Stimulated activated CD4-positive, alpha-beta T cell treated with anti-CD3 and anti-CD28 coated beads, Interleukin-4, amount 100 ng/mL, for 4 hours (primary cell): ENCODE results near the gene TACC3.
"Not testable (repeated sequence)": the region's sequence is repeated elsewhere in the genome, so short reads cannot be mapped to it uniquely, and the experiment has no call there.

Source experiments
- DNase-seq, 2 experiments: peaks; one replicate each; pipeline ENCODE4 v3.0.0-alpha.2; 2020

TACC3 gene

GRCh38 chr4:1721003-1721665 lies at the start of gene TACC3, which contains the start of gene TMEM129:
Gene TACC3, plus strand, starts transcription at chr4:1721521. Its CDS starts 1,901 bp downstream, at chr4:1723422.
Gene TMEM129, minus strand, starts transcription at chr4:1721323. Its CDS starts 486 bp downstream, at chr4:1720837.
- DNase-seq: peak; percentile 90 to 95

GRCh38 chr4:1673671-1674070 lies 47.6 kb upstream of the TACC3 start:
- DNase-seq: no peak

GRCh38 chr4:1674682-1675081 lies 46.6 kb upstream of the TACC3 start:
- DNase-seq: no peak

- DNase-seq: no peak
Measured at GRCh38 chr4:1675136-1675801, 46.1 kb upstream of the TACC3 start.

- no peak for DNase-seq
Measured at GRCh38 chr4:1675802-1676137, 45.6 kb upstream of the TACC3 start.

- DNase-seq: no peak
Measured at GRCh38 chr4:1676605-1677525, 44.5 kb upstream of the TACC3 start.

- DNase-seq: no peak
Measured at GRCh38 chr4:1678244-1678643, 43.1 kb upstream of the TACC3 start.

GRCh38 chr4:1682860-1683259 lies 38.5 kb upstream of the TACC3 start:
- DNase-seq: no peak

GRCh38 chr4:1683261-1683735 lies 38.0 kb upstream of the TACC3 start:
- no peak for DNase-seq

- DNase-seq: peak; percentile 23 to 88
Measured at GRCh38 chr4:1683736-1684505, 37.4 kb upstream of the TACC3 start, which contains the start of gene FAM53A. Gene FAM53A, minus strand, starts transcription at chr4:1684313. Its CDS starts 15,572 bp downstream, at chr4:1668741.

- DNase-seq: peak; percentile 4 to 98
Measured at GRCh38 chr4:1684506-1685234, 36.7 kb upstream of the TACC3 start.

- DNase-seq: no peak
Measured at GRCh38 chr4:1685235-1686150, 35.8 kb upstream of the TACC3 start.

GRCh38 chr4:1686440-1687036 lies 34.8 kb upstream of the TACC3 start:
- DNase-seq: no peak

GRCh38 chr4:1690698-1691097 lies 30.6 kb upstream of the TACC3 start:
- DNase-seq: no peak

GRCh38 chr4:1691737-1692373 lies 29.5 kb upstream of the TACC3 start:
- DNase-seq: no peak

GRCh38 chr4:1693131-1693896 lies 28.0 kb upstream of the TACC3 start:
- DNase-seq: peak; percentile 67 to 69

- no peak for DNase-seq
Measured at GRCh38 chr4:1695913-1696312, 25.4 kb upstream of the TACC3 start.

GRCh38 chr4:1701671-1702070 lies 19.6 kb upstream of the TACC3 start:
- DNase-seq: not testable (repeated sequence)

- no peak for DNase-seq
Measured at GRCh38 chr4:1703867-1704266, 17.5 kb upstream of the TACC3 start.
